Stomach (tissue), 9 donors: Measurements from ENCODE around the gene RAD51C. TPM values are rescaled to one million over a fixed set of nuclear protein-coding genes. Genes with fewer than 3 reads are reported as not detected.

Experiments
- DNase-seq, 2 donors: peaks; one replicate each; pipeline versions ENCODE4 v3.0.0 to v3.0.0-alpha.2; 2013 to 2019
- H3K27ac ChIP-seq, 5 donors: fragments of 200-600 bp in 4 of 5; sonication (generic) in 4 of 5; one replicate each; pipeline ENCODE4 v1.5.1; 2013 to 2019; ENCODE audit warnings: mild to moderate bottlenecking in 1 of 5, moderate library complexity in 1 of 5
- H3K27me3 ChIP-seq, 3 donors: fragments of 200-600 bp; sonication (generic); one replicate each; pipeline ENCODE4 v1.5.1; 2017 to 2019; ENCODE audit warnings: mixed run types in 1 of 3
- H3K36me3 ChIP-seq, 4 donors: fragments of 200-600 bp; sonication (generic); 1 replicate in 3 of 4; 2 replicates in 1 of 4; pipeline ENCODE4 v1.5.1; 2016 to 2019
- H3K4me1 ChIP-seq, 4 donors: fragments of 200-600 bp; sonication (generic); one replicate each; pipeline ENCODE4 v1.5.1; 2016 to 2019
- H3K4me3 ChIP-seq, 4 donors: fragments of 200-600 bp; sonication (generic) in 3 of 4; one replicate each; pipeline ENCODE4 v1.5.1; 2016 to 2019; ENCODE audit warnings: mild to moderate bottlenecking in 1 of 4
- H3K9me3 ChIP-seq, 4 donors: fragments of 200-600 bp; sonication (generic); one replicate each; pipeline ENCODE4 v1.5.1; 2016 to 2019
- CTCF ChIP-seq, 7 experiments: fragments of 450-650 bp in 4 of 7; fragments of 200-600 bp in 3 of 7; sonication (generic) in 3 of 7; IDR thresholded peaks; one replicate each; pipeline ENCODE4 v1.5.1; 2016 to 2019; ENCODE audit warnings: antibody characterized with exemption in 7 of 7, control low read depth in 2 of 7, mild to moderate bottlenecking in 1 of 7
- EP300 ChIP-seq: sonication (generic); formaldehyde crosslinking; IDR thresholded peaks from one replicate; pipeline ENCODE4 v1.6.1; 2017; ENCODE audit warnings: antibody characterized with exemption
- POLR2A ChIP-seq, 4 donors: fragments of 450-650 bp; IDR thresholded peaks; one replicate each; pipeline ENCODE4 v1.6.1; 2016; ENCODE audit warnings: antibody characterized with exemption in 4 of 4, control low read depth in 2 of 4, mild to moderate bottlenecking in 1 of 4, moderate library complexity in 1 of 4
- POLR2AphosphoS5 ChIP-seq, 3 donors: sonication (generic); formaldehyde crosslinking; IDR thresholded peaks; one replicate each; pipeline ENCODE4 v1.6.1; 2016; ENCODE audit warnings: antibody characterized with exemption in 3 of 3
- WGBS, 5 donors: extraction: QIAGEN DNeasy Blood & Tissue Kit in 3 of 5; methylation state at CpG; one replicate each; pipeline versions ENCODE4 v1.1.5 to v1.1.7; 2013 to 2018; 5-methylcytosine and 5-hydroxymethylcytosine counted together
- intact Hi-C: fragments of 100-400 bp; cut with DNase I; formaldehyde crosslinking; loops from one replicate; pipeline ENCODE4 v1.15.1; 2023; ENCODE audit warnings: low total_unique reads
- polyA plus RNA-seq, 3 donors: library from polyadenylated mRNA; stranded (reverse); fragments of 200-250 nt; gene quantifications; one replicate each; pipeline ENCODE4 v1.2.3, GENCODE V29; 2013
- total RNA-seq, 5 donors: library from RNA; depleted of rRNA; stranded (reverse); fragments of >200 nt; gene quantifications; one replicate each; pipeline versions ENCODE4 v1.1.0 to v1.2.3, GENCODE V29; 2014 to 2016
- donor health status: healthy with polysubstance abuse.
- donor health status: Bipolar disorder and iron deficiency.
- donor health status: healthy.

RAD51C gene
- total and polyA plus RNA-seq, 8 donors = 1.2 to 44.6 (median 22.9) TPM; not detected in 1

- 84 to 91% (median 90%) methylated on average over 18 to 19 of the region's 19 CpGs for WGBS, 5 donors
- H3K4me1 ChIP-seq = peaks cover 12 to 31% (median 20%) of the 10 kb centered on the region in 4 donors
- peak within 1 kb of the TSS; percentile 79 to 91 (median 88) for H3K27ac ChIP-seq
- TF ChIP-seq POLR2AphosphoS5 (IDR thresholded peaks at IDR 0.05) (no peak), POLR2A (IDR thresholded peaks at IDR 0.05) (no peak), EP300 (no peak), CTCF (IDR thresholded peaks at IDR 0.05) (no peak)
- H3K9me3 ChIP-seq = no peaks in the 10 kb centered on the region
- H3K4me3 ChIP-seq = peak within 1 kb of the TSS; percentile 56 to 86 (median 70)
- DNase-seq = peak in 1 of 2 donors; percentile 11
- peaks cover 0 to 18% (median 12%) of the 10 kb centered on the region in 4 donors for H3K36me3 ChIP-seq
- H3K27me3 ChIP-seq = no peaks in the 10 kb centered on the region
- intact Hi-C loops = no loop called here
These were observed 632 bp upstream of the RAD51C start, which contains the start of gene TEX14 for GRCh38 chr17:58691701-58692238. TEX14 (minus strand) TSS chr17:58692045; CDS start chr17:58652001, 40,044 bp downstream.

- 65 to 75% (median 73%) methylated on average over 8 of the region's 8 CpGs for WGBS, 5 donors
- DNase-seq = no peak
- TF ChIP-seq EP300 (no peak), POLR2A (IDR thresholded peaks at IDR 0.05) (no peak), CTCF (IDR thresholded peaks at IDR 0.05) (no peak), POLR2AphosphoS5 (IDR thresholded peaks at IDR 0.05) (no peak)
- Histone ChIP-seq H3K4me3 (peak overlapping the region; percentile 56 to 86 (median 70)), H3K36me3 (peaks cover 0 to 22% (median 15%) of the 10 kb centered on the region in 4 donors), H3K9me3 (no peaks in the 10 kb centered on the region), H3K4me1 (peaks cover 12 to 31% (median 20%) of the 10 kb centered on the region in 4 donors), H3K27me3 (no peaks in the 10 kb centered on the region), H3K27ac (peak overlapping the region in 4 of 5 donors; percentile 79 to 91 (median 90))
- intact Hi-C loops = no loop called here
These were observed 806 bp downstream of the RAD51C start for GRCh38 chr17:58693208-58693607.

DNA sequence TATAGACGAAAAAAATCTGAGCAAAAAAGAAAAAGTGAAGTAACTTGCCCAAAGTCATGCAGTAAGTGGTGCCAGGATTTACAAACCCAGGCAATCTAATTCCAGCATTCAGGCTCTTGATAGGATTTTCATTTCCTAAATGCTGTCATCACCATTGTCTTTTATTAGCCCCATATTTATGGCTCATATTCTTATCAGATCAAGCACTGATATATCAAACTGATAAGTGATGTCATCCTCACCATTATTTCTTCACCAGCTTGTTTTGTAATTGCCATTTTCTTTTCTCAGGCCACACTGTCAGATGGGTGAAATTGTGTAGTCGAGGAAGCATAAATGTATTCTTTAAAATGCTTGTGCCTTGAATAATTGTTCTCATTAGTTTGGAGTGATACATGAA is 1.3 kb downstream of the RAD51C start:
- TF ChIP-seq POLR2AphosphoS5 (IDR thresholded peaks at IDR 0.05) = no peak
- no peak for TF ChIP-seq CTCF (IDR thresholded peaks at IDR 0.05)
- TF ChIP-seq POLR2A (IDR thresholded peaks at IDR 0.05) = no peak
- no peak for TF ChIP-seq EP300
- DNase-seq = no peak
- Histone ChIP-seq H3K36me3 (peaks cover 0 to 28% (median 15%) of the 10 kb centered on the region in 4 donors), H3K4me3 (no peak overlapping the region), H3K4me1 (peaks cover 12 to 31% (median 20%) of the 10 kb centered on the region in 4 donors), H3K9me3 (no peaks in the 10 kb centered on the region), H3K27me3 (no peaks in the 10 kb centered on the region), H3K27ac (peak overlapping the region in 1 of 5 donors; percentile 88)
- intact Hi-C loops = no loop called here
- 77 to 94% (median 90%) methylated on average over 2 of the region's 2 CpGs for WGBS, 5 donors

GRCh38 chr17:58694302-58694701 is 1.9 kb downstream of the RAD51C start:
- 88 to 95% (median 93%) methylated on average over 8 of the region's 8 CpGs for WGBS, 5 donors
- TF ChIP-seq POLR2A (IDR thresholded peaks at IDR 0.05) (no peak), EP300 (no peak), POLR2AphosphoS5 (IDR thresholded peaks at IDR 0.05) (no peak), CTCF (IDR thresholded peaks at IDR 0.05) (no peak)
- intact Hi-C loops = no loop called here
- Histone ChIP-seq H3K4me3 (no peak overlapping the region), H3K27me3 (no peaks in the 10 kb centered on the region), H3K4me1 (peaks cover 12 to 31% (median 20%) of the 10 kb centered on the region in 4 donors), H3K9me3 (no peaks in the 10 kb centered on the region), H3K27ac (no peak overlapping the region), H3K36me3 (peaks cover 0 to 33% (median 19%) of the 10 kb centered on the region in 4 donors)
- no peak for DNase-seq
